GM13977 (cell line): Measurements from ENCODE around the gene VSIG1.

Source experiments
- DNase-seq: peaks from one replicate; pipeline ENCODE4 v3.0.0; 2012; ENCODE audit warnings: low spot score
- in situ Hi-C: fragments of 300-500 bp; cut with MboI; formaldehyde crosslinking; loops from one replicate; pipeline ENCODE4 v1.12.0; 2022; ENCODE audit warnings: low sequenced_read_pairs, low pct_unique_long_range_greater_than_20kb, mixed read lengths, inconsistent platforms; ENCODE audit not compliant: unreplicated experiment
- TF ChIP-seq, protein P1 (sequence below): IDR thresholded peaks from 2 replicates; pipeline ENCODE4 v1.5.1; 2012; ENCODE audit warnings: mild to moderate bottlenecking, control low read depth; ENCODE audit not compliant: insufficient read depth; ENCODE audit errors: extremely low read depth, missing control alignments

VSIG1 gene

GRCh38 chrX:108032944-108033343, 11.9 kb upstream of the VSIG1 start:
- DNase-seq = no peak
- in situ Hi-C loops = no loop called here
- TF ChIP-seq, protein P1, sequence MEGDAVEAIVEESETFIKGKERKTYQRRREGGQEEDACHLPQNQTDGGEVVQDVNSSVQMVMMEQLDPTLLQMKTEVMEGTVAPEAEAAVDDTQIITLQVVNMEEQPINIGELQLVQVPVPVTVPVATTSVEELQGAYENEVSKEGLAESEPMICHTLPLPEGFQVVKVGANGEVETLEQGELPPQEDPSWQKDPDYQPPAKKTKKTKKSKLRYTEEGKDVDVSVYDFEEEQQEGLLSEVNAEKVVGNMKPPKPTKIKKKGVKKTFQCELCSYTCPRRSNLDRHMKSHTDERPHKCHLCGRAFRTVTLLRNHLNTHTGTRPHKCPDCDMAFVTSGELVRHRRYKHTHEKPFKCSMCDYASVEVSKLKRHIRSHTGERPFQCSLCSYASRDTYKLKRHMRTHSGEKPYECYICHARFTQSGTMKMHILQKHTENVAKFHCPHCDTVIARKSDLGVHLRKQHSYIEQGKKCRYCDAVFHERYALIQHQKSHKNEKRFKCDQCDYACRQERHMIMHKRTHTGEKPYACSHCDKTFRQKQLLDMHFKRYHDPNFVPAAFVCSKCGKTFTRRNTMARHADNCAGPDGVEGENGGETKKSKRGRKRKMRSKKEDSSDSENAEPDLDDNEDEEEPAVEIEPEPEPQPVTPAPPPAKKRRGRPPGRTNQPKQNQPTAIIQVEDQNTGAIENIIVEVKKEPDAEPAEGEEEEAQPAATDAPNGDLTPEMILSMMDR = no peak

- DNase-seq = no peak
- in situ Hi-C loops = no loop called here
- TF ChIP-seq, protein P1 = no peak
Observed at GRCh38 chrX:108033890-108034289, 11.0 kb upstream of the VSIG1 start.

DNA sequence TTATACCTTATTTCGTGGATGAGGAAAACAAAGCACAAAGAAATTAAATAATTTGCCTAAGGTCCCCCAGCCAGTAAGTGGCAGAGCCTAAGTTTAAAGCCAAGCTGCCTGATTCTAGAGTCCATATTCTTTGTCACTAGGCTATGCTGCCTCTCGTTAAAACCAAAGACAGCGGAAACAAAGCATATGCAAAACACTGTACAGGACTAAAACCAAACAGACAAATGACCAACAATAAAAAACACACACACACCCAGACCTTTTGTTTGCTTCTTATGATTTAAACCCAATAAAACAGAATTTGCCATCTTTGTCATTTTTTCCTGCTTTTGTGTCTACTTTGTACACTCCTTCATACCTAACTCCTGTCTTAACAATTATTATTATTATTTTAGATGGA, 10.1 kb upstream of the VSIG1 start:
- DNase-seq = no peak
- in situ Hi-C loops = no loop called here
- TF ChIP-seq, protein P1 = no peak

- in situ Hi-C loops = no loop called here
- no peak for DNase-seq
Observed at GRCh38 chrX:108036298-108036973, 8.4 kb upstream of the VSIG1 start.

GRCh38 chrX:108049649-108050048, 4.8 kb downstream of the VSIG1 start:
- in situ Hi-C loops = no loop called here

More at GRCh38 chrX:108036298-108036973, 8.4 kb upstream of the VSIG1 start:
- TF ChIP-seq, protein P1 = no peak

DNA sequence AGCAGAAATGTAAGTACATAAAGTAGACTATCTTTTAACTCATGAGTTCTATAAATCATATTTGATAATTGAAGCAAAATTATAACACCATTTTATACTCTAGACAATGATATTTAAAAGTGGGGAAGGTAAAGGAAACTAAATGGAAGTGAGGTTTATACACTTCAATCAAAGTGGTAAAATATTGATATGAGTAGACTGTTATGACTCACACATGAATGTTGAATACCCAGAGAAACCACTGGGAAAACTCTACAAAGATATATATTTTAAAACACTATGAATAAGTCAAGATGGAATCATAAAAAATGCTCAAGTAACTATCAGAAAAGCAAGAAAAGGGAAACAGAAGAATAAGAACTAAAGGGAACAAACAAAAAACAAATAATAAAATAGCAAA, 8.4 kb downstream of the VSIG1 start:
- TF ChIP-seq, protein P1 = no peak
- DNase-seq = no peak
- in situ Hi-C loops = no loop called here

More at GRCh38 chrX:108049649-108050048, 4.8 kb downstream of the VSIG1 start:
- DNase-seq = no peak
- TF ChIP-seq, protein P1 = no peak

DNA sequence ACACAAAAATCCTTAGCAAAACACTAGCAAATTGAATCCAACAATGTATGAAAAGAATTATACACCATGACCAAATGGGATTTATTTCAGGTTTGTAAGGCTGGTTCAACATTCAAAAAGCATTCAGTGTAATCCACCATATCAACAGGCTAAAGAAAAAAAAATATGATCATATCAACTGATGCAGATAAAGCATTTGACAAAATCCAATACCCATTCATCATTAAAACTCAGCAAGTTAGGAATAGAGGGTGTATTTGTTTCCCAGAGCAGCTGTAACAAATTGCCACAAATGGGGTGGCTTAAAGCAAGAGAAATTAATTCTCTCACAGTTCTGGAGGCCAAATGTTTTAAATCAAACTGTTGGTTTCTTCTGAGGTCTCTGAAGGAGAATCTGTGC, 10.7 kb downstream of the VSIG1 start:
- no peak for DNase-seq
- in situ Hi-C loops = no loop called here
- TF ChIP-seq, protein P1 = no peak
